Thoracic aorta (tissue), 2 donors: ENCODE data around the gene PHKA2. TPM values are rescaled to one million over a fixed set of nuclear protein-coding genes. Genes with fewer than 3 reads are reported as not detected.
"Not testable (repeated sequence)": the region's sequence is repeated elsewhere in the genome, so short reads cannot be mapped to it uniquely, and the experiment has no call there.

Source experiments
- ATAC-seq: fragments of 150-250 bp; one replicate; pipeline ENCODE4 v1.8.0; 2017; ENCODE audit warnings: low read depth; ENCODE audit not compliant: insufficient number of reproducible peaks, low FRiP score
- DNase-seq: peaks from one replicate; pipeline ENCODE4 v3.0.0-alpha.2; 2020; ENCODE audit warnings: low spot score
- H3K27ac ChIP-seq, 2 donors: fragments of 200-600 bp; sonication (generic); 1 replicate in 1 of 2; 2 replicates in 1 of 2; pipeline ENCODE4 v1.5.1; 2016; ENCODE audit warnings: mild to moderate bottlenecking in 2 of 2, moderate library complexity in 2 of 2
- H3K27me3 ChIP-seq: fragments of 200-600 bp; sonication (generic); replicated peaks from 2 replicates; pipeline ENCODE4 v1.6.0; 2016; ENCODE audit warnings: mild to moderate bottlenecking; ENCODE audit not compliant: insufficient read depth
- H3K36me3 ChIP-seq: fragments of 200-600 bp; sonication (generic); one replicate; pipeline ENCODE4 v1.5.1; 2016
- H3K4me1 ChIP-seq, 2 donors: fragments of 200-600 bp; sonication (generic); 1 replicate in 1 of 2; 2 replicates in 1 of 2; pipeline versions ENCODE4 v1.5.1 to v1.6.0; 2016; ENCODE audit warnings: low read depth in 2 of 2, mild to moderate bottlenecking in 1 of 2; ENCODE audit not compliant: control insufficient read depth in 1 of 2
- H3K4me3 ChIP-seq: fragments of 200-600 bp; sonication (generic); 2 replicates; pipeline ENCODE4 v1.5.1; 2016; ENCODE audit warnings: mild to moderate bottlenecking
- H3K9me3 ChIP-seq: fragments of 200-600 bp; sonication (generic); 2 replicates; pipeline ENCODE4 v1.5.1; 2016
- CTCF ChIP-seq: fragments of 200-600 bp; sonication (generic); IDR thresholded peaks from one replicate; pipeline ENCODE4 v1.5.1; 2019; ENCODE audit warnings: antibody characterized with exemption
- total RNA-seq, 2 donors: library from RNA; depleted of rRNA; stranded (reverse); fragments of >200 nt; gene quantifications; one replicate each; pipeline versions ENCODE4 v1.1.0 to v1.2.3, GENCODE V29; 2016

The PHKA2 gene
- total RNA-seq, 2 donors from 2014 or later: 26.5 to 28.3 TPM

- TF ChIP-seq CTCF: peak; percentile 35
- no peaks in the 10 kb centered on the region for H3K36me3 ChIP-seq
- ATAC-seq (no peak), DNase-seq (no peak)
- H3K4me1 ChIP-seq: no peaks in the 10 kb centered on the region
- no peaks in the 10 kb centered on the region for H3K9me3 ChIP-seq
- H3K4me3 ChIP-seq: no peak overlapping the region
- H3K27me3 ChIP-seq: no peaks in the 10 kb centered on the region
- H3K27ac ChIP-seq: no peak overlapping the region
These were observed 33.4 kb upstream of the PHKA2 start for GRCh38 chrX:19017271-19017670.

GRCh38 chrX:19016614-19017013 lies 32.7 kb upstream of the PHKA2 start:
- DNase-seq, ATAC-seq, H3K9me3 ChIP-seq, H3K27me3 ChIP-seq, H3K4me3 ChIP-seq, H3K4me1 ChIP-seq, H3K36me3 ChIP-seq, H3K27ac ChIP-seq: not testable (repeated sequence)

- Histone ChIP-seq H3K36me3 (no peaks in the 10 kb centered on the region), H3K27me3 (no peaks in the 10 kb centered on the region), H3K4me1 (no peaks in the 10 kb centered on the region), H3K27ac (no peak overlapping the region), H3K9me3 (no peaks in the 10 kb centered on the region), H3K4me3 (no peak overlapping the region)
- no peak for ATAC-seq
- TF ChIP-seq CTCF: no peak
- DNase-seq: no peak
These were observed 24.0 kb upstream of the PHKA2 start for GRCh38 chrX:19007868-19008267.

GRCh38 chrX:19007011-19007410 lies 23.1 kb upstream of the PHKA2 start:
- DNase-seq: no peak

GRCh38 chrX:19005909-19006308 lies 22.0 kb upstream of the PHKA2 start:
- Histone ChIP-seq H3K9me3 (no peaks in the 10 kb centered on the region), H3K36me3 (no peaks in the 10 kb centered on the region), H3K4me3 (no peak overlapping the region), H3K27me3 (no peaks in the 10 kb centered on the region), H3K4me1 (no peaks in the 10 kb centered on the region), H3K27ac (no peak overlapping the region)
- ATAC-seq (no peak), DNase-seq (no peak)
- TF ChIP-seq CTCF: no peak

More at GRCh38 chrX:19007011-19007410, 23.1 kb upstream of the PHKA2 start:
- Histone ChIP-seq H3K4me3 (no peak overlapping the region), H3K27ac (no peak overlapping the region), H3K36me3 (no peaks in the 10 kb centered on the region), H3K9me3 (no peaks in the 10 kb centered on the region), H3K27me3 (no peaks in the 10 kb centered on the region), H3K4me1 (no peaks in the 10 kb centered on the region)
- no peak for TF ChIP-seq CTCF
- no peak for ATAC-seq

GRCh38 chrX:19003756-19004155 lies 19.8 kb upstream of the PHKA2 start:
- TF ChIP-seq CTCF: no peak
- Histone ChIP-seq H3K36me3 (no peaks in the 10 kb centered on the region), H3K9me3 (no peaks in the 10 kb centered on the region), H3K27me3 (no peaks in the 10 kb centered on the region), H3K4me3 (no peak overlapping the region), H3K27ac (no peak overlapping the region), H3K4me1 (peaks cover 0 to 9% of the 10 kb centered on the region in 2 donors)
- no peak for ATAC-seq
- no peak for DNase-seq
